HG02938 (cell line): ENCODE measurements around the gene UBE3D.
"Not testable (repeated sequence)": the region's sequence is repeated elsewhere in the genome, so short reads cannot be mapped to it uniquely, and the experiment has no call there.

Experiments used
- ATAC-seq: cut with Tn5 transposase; IDR thresholded peaks from one replicate; pipeline ENCODE4 v1.9.1; 2021; ENCODE audit warnings: mild to moderate bottlenecking, moderate library complexity; ENCODE audit not compliant: unreplicated experiment

UBE3D gene

GRCh38 chr6:83057705-83058321, 7.8 kb downstream of the UBE3D start:
- ATAC-seq: peak; percentile 81

GRCh38 chr6:83055366-83055964, 10.2 kb downstream of the UBE3D start:
- peak; percentile 43 for ATAC-seq

GRCh38 chr6:83053678-83054077, 12.0 kb downstream of the UBE3D start:
- no peak for ATAC-seq

DNA sequence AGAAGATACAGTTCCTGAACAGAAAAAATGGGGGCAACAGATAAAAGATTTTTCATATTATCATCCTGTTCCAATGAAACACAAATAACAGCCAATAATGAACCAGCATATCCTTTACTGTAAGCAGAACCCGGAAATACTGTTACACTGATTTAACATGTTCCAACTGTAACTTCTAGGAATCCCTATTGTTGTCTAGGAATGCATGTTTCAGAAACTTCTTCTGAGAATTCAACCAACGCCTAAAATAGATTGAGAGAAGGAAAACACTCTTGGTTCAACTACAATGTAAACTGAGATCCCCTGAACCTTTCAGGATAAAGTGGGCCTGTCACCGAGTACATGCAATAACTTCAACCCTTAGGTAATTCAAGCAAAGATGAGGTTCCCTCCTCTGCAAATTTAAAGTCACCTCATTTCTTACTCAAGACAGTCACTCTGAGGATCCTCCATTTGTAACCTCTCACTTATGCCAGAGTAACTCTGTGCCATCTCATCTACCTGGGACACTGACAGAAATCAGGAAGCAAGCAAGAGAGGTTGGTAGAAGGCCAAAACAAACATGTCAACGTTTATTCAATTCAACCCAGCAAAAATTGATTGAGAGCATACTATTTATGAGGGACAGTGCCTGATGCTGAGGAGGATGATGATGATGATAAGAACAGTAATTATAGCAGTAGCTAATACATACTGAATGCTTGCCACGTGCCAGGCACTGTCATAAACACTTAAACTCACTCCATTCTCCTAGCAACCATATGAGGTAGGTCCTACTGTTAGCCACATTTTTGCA, 14.1 kb downstream of the UBE3D start:
- ATAC-seq: no peak

DNA sequence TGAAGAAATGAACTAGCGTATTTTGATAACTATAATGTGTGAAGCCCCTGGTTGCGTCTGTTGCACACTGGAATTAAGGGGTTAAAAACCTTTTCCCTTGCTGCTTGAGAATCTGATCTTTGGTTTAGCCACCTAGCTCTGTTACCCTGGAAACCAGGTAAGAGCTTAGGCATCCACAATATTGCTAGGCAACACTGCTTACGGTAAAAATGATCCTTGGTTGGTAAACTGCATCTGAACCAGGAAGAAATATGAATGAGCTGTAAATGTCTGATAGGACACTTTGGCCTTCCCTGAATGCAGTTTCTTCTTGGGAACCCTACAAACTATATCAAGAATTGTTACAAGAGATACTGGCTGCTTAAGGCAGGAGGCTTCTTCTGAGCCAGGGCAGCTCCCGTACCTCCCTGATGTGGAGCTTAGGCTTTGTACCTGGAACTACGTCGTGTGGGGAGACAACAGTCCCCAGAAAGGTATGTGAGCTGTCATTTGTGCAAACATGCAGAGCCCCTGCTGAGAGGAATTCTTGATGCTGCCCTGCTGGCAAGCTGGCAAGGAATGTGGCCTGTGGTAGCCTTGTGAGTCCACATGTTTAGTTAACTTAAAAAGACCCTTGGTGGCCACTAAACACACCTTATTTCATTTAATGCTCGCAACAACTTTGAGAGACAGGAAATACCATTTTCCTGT, 18.4 kb downstream of the UBE3D start:
- no peak for ATAC-seq

DNA sequence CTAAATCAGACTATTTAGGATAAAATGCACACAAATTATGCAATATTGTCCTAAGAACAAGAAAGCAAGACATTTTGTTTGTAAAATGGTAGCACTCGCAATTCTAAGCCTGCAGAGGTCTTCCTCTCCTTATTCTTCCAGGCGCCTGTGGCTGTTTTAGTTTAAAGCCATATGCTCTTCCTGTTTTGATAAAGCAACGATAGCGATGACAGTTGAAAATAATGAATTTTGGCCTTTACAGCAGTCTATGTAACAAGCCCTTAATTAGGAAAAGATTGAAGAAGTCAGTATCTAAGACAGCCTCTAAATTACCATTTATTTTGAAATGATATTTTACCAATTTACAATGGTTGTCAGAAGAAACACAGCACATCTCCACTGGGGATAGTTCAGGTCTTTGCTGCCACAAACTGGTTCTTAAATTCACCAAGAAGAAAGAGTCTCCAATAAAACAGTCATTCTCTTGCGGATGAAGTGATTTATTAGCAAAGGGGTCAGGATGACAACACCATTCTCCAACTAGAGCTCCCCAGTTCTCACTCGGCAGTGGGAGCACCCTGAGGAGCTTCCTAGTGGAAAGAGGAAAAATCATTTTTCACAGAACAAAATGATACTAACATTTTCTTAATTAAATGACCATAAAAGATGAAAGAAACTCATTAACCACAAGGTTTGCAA, 21.4 kb downstream of the UBE3D start:
- no peak for ATAC-seq

DNA sequence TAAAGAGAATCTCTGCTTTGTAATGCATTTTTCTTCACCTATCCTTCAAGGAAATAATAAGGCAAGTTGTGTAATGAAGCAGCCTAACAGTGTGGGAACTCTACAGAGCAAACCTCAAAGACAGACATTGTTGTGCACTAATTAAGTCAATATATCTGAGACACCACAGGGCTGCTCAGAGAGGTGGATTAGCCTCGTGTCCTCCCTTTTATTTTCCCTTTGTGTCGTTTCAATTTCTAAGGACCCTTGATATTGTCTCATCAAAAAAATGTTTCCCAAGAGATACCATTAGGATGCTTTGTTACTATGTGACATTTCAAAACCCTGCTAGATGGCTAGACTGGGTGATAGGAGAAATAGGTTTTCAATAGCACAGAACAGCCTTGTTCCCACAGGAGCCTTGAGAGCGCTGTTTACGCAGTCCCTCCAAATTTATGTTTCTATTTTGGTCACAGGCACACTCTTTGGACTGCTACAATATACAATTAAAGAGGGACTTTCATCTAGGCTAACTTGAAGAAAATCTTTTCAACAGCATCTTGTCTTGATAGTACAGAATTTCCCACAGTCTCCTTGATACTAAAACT, 23.1 kb downstream of the UBE3D start:
- no peak for ATAC-seq

GRCh38 chr6:83038246-83038645, 27.4 kb downstream of the UBE3D start:
- no peak for ATAC-seq

DNA sequence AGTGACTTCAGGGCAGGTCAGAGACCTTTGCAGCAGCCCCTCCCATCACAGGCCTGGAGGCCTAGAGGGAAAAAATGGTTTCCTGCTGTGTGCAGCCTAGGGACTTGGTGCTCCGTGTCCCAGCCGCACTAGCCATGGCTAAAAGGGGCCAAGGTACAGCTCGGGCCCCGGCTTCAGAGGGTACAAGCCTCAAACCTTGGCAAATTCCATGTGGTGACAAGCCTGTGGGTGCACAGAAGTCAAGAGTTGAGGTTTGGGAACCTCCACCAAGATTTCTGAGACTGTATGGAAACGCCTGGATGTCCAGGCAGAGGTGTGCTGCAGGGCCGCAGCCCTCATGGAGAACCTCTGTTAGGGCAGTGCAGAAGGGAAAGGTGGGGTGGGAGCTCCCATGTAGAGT, 34.0 kb downstream of the UBE3D start:
- ATAC-seq: no peak

DNA sequence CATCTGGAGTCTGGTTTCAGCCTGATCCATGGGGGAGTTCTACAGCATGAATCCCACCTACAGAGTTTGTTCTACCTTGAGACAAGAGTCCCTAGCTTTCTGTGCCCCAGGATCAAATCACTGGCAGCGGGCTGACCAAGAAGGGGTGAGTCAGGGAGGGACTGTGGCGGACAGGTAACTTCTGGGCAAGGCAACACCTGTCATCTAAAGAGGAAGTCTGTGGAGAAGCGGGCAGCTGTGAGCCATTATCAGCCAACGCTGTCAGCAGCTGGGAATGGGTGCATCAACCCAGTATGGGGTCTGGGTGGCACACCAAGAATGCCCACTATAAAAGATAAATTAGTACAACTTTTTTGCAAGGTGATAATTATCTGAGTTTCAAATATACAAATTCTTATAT, 45.9 kb downstream of the UBE3D start:
- no peak for ATAC-seq

- ATAC-seq: not testable (repeated sequence)
These were observed 54.5 kb downstream of the UBE3D start for GRCh38 chr6:83011131-83011530.

DNA sequence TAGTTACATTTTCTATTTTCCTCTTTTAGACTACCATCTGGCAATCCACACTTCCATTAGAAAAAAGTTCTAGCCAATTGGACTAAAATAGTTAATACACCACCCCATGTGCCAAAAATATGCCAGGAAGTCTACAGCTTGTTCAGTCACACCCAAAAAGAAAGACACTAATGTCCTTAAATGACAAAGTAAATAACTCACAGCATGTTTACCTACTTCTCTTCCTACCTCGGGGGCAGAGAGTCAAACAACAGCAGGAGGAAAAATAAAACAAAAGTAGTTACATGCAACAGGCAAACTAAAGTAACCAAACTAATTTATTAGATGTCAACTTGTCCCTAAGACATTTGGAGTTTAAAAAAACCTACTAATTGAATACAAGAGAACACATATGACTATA, 57.0 kb downstream of the UBE3D start:
- no peak for ATAC-seq

DNA sequence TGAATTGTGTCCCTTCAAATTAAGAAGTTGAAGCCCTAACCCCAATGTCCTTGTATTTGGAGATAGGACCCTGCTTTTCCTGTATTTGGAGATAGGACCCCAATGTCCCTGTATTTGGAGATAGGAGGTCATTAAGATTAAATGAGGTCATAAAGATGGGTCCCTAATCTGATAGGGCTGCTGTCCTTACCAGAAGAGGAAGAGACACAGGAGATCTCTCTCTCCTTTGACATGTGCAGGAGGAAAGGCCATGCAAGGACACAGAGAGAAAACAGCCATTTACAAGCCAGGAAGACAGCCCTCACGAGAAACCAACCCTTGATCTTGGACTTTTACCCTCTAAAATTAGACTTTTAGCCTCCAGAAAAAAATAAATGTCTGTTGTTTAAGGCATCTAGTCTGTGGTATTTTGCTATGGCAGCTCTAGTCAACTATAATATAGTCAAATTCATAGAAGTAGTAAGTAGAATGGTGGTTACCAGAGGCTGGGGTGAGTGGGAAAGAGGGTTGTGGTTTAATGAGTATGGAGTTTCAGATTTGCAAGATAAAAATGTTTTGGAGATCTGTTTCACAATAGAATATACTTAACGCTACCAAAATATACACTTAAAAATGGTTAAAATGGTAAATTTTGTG, 59.3 kb downstream of the UBE3D start:
- no peak for ATAC-seq

- no peak for ATAC-seq
These were observed 69.5 kb downstream of the UBE3D start for GRCh38 chr6:82996156-82996555.

GRCh38 chr6:82995066-82995465, 70.6 kb downstream of the UBE3D start:
- no peak for ATAC-seq

GRCh38 chr6:82989736-82990290, 75.8 kb downstream of the UBE3D start:
- no peak for ATAC-seq

- no peak for ATAC-seq
These were observed 76.7 kb downstream of the UBE3D start for GRCh38 chr6:82988930-82989351.

GRCh38 chr6:82987951-82988350, 77.7 kb downstream of the UBE3D start:
- ATAC-seq: no peak

DNA sequence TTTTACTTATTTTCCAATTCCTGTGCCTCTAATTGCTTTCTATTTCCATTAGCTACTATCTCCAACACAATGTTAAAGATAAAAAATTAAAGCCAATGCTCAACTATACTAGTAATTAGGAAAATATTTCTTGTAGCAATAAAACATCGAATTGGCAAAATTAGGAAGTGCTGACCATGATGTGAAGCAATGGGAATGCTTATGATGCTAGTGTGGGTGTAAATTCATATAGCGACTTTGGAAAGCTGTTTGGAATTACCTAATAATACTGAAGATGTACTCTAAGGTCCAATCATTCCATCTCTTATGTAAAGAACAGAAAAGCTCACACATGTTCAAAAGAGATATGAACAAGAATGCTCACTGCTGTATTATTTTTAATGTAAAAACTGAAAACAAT, 78.2 kb downstream of the UBE3D start:
- no peak for ATAC-seq

- no peak for ATAC-seq
These were observed 80.9 kb downstream of the UBE3D start for GRCh38 chr6:82984720-82985119.
